Left lung (tissue), 10 donors: ENCODE measurements around the gene LEMD1. TPM values are rescaled to one million over a fixed set of nuclear protein-coding genes. Genes with fewer than 3 reads are reported as not detected.

ENCODE experiments used
- ATAC-seq: fragments of 200-7000 bp; cut with Tn5 transposase; one replicate; pipeline ENCODE4 v1.9.1; 2020; ENCODE audit warnings: moderate library complexity
- DNase-seq, 4 donors: peaks; one replicate each; pipeline ENCODE4 v3.0.0-alpha.2; 2013 to 2020
- H3K27ac ChIP-seq, 2 donors: fragments of 200-600 bp; sonication (generic) in 1 of 2; one replicate each; pipeline versions ENCODE4 v1.5.0 to v1.8.0; 2020 to 2021
- H3K27me3 ChIP-seq, 2 donors: fragments of 200-600 bp; sonication (generic) in 1 of 2; one replicate each; pipeline versions ENCODE4 v1.5.0 to v1.8.0; 2020 to 2021
- H3K36me3 ChIP-seq, 2 donors: fragments of 200-600 bp; sonication (generic) in 1 of 2; one replicate each; pipeline versions ENCODE4 v1.5.0 to v1.8.0; 2020 to 2021
- H3K4me1 ChIP-seq, 2 donors: fragments of 200-600 bp; one replicate each; pipeline ENCODE4 v1.8.0; 2021
- H3K4me3 ChIP-seq, 2 donors: fragments of 200-600 bp; sonication (generic) in 1 of 2; one replicate each; pipeline versions ENCODE4 v1.5.0 to v1.8.0; 2020 to 2021; ENCODE audit warnings: mild to moderate bottlenecking in 1 of 2
- H3K9me3 ChIP-seq, 2 donors: fragments of 200-600 bp; sonication (generic) in 1 of 2; one replicate each; pipeline versions ENCODE4 v1.5.0 to v1.8.0; 2020 to 2021
- CTCF ChIP-seq, 2 donors: fragments of 200-600 bp; sonication (generic) in 1 of 2; IDR thresholded peaks; one replicate each; pipeline versions ENCODE4 v1.5.0 to v1.8.0; 2021; ENCODE audit warnings: antibody characterized with exemption in 2 of 2
- intact Hi-C, 2 donors: fragments of 100-400 bp; cut with DNase I; formaldehyde crosslinking; loops; one replicate each; pipeline versions ENCODE4 v1.11.2 to v1.14.2; 2022
- polyA plus RNA-seq, 6 donors: library from polyadenylated mRNA; unstranded; fragments of 120-200 nt; gene quantifications; one replicate each; pipeline ENCODE4 v1.2.1, GENCODE V29; 2013; ENCODE audit not compliant: insufficient read length in 6 of 6
- total RNA-seq, 2 donors: library from RNA; stranded (reverse); fragmentation: NEBNext Ultra II Directional; extraction: Animal tissue kit (Norgen Biotek cat#: 25700); gene quantifications; one replicate each; pipeline ENCODE4 v1.2.1, GENCODE V29; 2021
- donor health status: DM: no; HTN: yes; CAD: no.
- donor health status: DM: no; HTN: no; CAD: no.

LEMD1 gene
- total and polyA plus RNA-seq, 8 donors = 2.1 to 4.4 (median 3.5) TPM

- intact Hi-C loops = no loop called here
- no peak for DNase-seq
- no peak for ATAC-seq
- H3K9me3 ChIP-seq = no peaks in the 10 kb centered on the region
- H3K36me3 ChIP-seq = no peaks in the 10 kb centered on the region
- peaks cover 14 to 25% of the 10 kb centered on the region in 2 donors for H3K27me3 ChIP-seq
- no peak overlapping the region for H3K27ac ChIP-seq
- H3K4me3 ChIP-seq = no peak overlapping the region
- no peak for TF ChIP-seq CTCF (IDR thresholded peaks at IDR 0.05)
- peaks cover 6 to 10% of the 10 kb centered on the region in 2 donors for H3K4me1 ChIP-seq
These were observed 82.6 kb downstream of the LEMD1 start for GRCh38 chr1:205339197-205339702.

- no peak for TF ChIP-seq CTCF (IDR thresholded peaks at IDR 0.05)
These were observed 83.8 kb downstream of the LEMD1 start for GRCh38 chr1:205338011-205338410.

GRCh38 chr1:205337481-205337880 is 84.4 kb downstream of the LEMD1 start:
- no peak for TF ChIP-seq CTCF (IDR thresholded peaks at IDR 0.05)
- H3K36me3 ChIP-seq = no peaks in the 10 kb centered on the region
- no peaks in the 10 kb centered on the region for H3K4me1 ChIP-seq
- H3K9me3 ChIP-seq = no peaks in the 10 kb centered on the region
- H3K4me3 ChIP-seq = no peak overlapping the region
- peaks cover 0 to 7% of the 10 kb centered on the region in 2 donors for H3K27me3 ChIP-seq
- DNase-seq (no peak), ATAC-seq (no peak)
- H3K27ac ChIP-seq = no peak overlapping the region
- intact Hi-C loops = no loop called here

More at GRCh38 chr1:205338011-205338410, 83.8 kb downstream of the LEMD1 start:
- H3K4me3 ChIP-seq = no peak overlapping the region
- DNase-seq (no peak), ATAC-seq (no peak)
- H3K27me3 ChIP-seq = peaks cover 1 to 12% of the 10 kb centered on the region in 2 donors
- H3K9me3 ChIP-seq = no peaks in the 10 kb centered on the region
- intact Hi-C loops = no loop called here
- H3K36me3 ChIP-seq = no peaks in the 10 kb centered on the region
- no peak overlapping the region for H3K27ac ChIP-seq
- H3K4me1 ChIP-seq = no peaks in the 10 kb centered on the region

GRCh38 chr1:205335692-205336091 is 86.2 kb downstream of the LEMD1 start:
- Histone ChIP-seq H3K27me3 (no peaks in the 10 kb centered on the region), H3K4me3 (no peak overlapping the region), H3K36me3 (no peaks in the 10 kb centered on the region), H3K4me1 (no peaks in the 10 kb centered on the region), H3K27ac (no peak overlapping the region), H3K9me3 (no peaks in the 10 kb centered on the region)
- DNase-seq (peak in 3 of 4 donors; percentile 84 to 92 (median 85)), ATAC-seq (peak; percentile 98)
- intact Hi-C loops = no loop called here
- TF ChIP-seq CTCF (IDR thresholded peaks at IDR 0.05) = peak; percentile 84 to 95

- intact Hi-C loops = no loop called here
- no peaks in the 10 kb centered on the region for H3K27me3 ChIP-seq
These were observed 89.7 kb downstream of the LEMD1 start for GRCh38 chr1:205332015-205332791.

More at GRCh38 chr1:205332015-205332791, 89.7 kb downstream of the LEMD1 start:
- Histone ChIP-seq H3K4me3 (no peak overlapping the region), H3K27ac (no peak overlapping the region), H3K36me3 (no peaks in the 10 kb centered on the region), H3K4me1 (no peaks in the 10 kb centered on the region), H3K9me3 (no peaks in the 10 kb centered on the region)
- no peak for DNase-seq
- no peak for TF ChIP-seq CTCF (IDR thresholded peaks at IDR 0.05)
- no peak for ATAC-seq
